ENCODE results near the gene TEX53. TPM values are rescaled to one million over a fixed set of nuclear protein-coding genes. Genes with fewer than 3 reads are reported as not detected.

The TEX53 gene
- not detected in 2 replicates for total RNA-seq

GRCh38 chr9:114657705-114658104 is at the start of gene TEX53:
TSS of gene TEX53 (minus strand) at chr9:114657805. CDS start at chr9:114657774, 31 bp downstream.

GRCh38 chr9:114681594-114682332 is 24.2 kb upstream of the TEX53 start, which contains the start of gene TEX48:
TSS of gene TEX48 (minus strand) at chr9:114682192. CDS start at chr9:114671723, 10,469 bp downstream.

Small RNA genes within 50 kb of the gene (small RNA-seq; reads per million reads assigned to genes)
- not detected for gene RF00019

Other genes with a start within 250 kb of the TEX53 start
- 0.67 and 1.6 TPM in 2 replicates for gene WHRN, start 152.3 kb downstream of the TEX53 start, total RNA-seq
- 112 and 127 TPM in 2 replicates for gene ATP6V1G1, start 70.0 kb downstream of the TEX53 start, total RNA-seq
- gene TMEM268, start 46.5 kb downstream of the TEX53 start, total RNA-seq, result 6.6 and 7.2 TPM in 2 replicates
- gene TEX48, start 24.4 kb upstream of the TEX53 start, total RNA-seq, result not detected in 2 replicates
- 19.3 and 26.9 TPM in 2 replicates for gene TNFSF15, start 148.2 kb upstream of the TEX53 start, total RNA-seq

All from vein endothelial cell (primary cell).